Muscle layer of colon (tissue), 2 donors: ENCODE results near the gene SEPHS2.
"Not testable (repeated sequence)": the region's sequence is repeated elsewhere in the genome, so short reads cannot be mapped to it uniquely, and the experiment has no call there.

Experiments
- H3K27ac ChIP-seq: one replicate; pipeline ENCODE4 v1.7.0; 2013; ENCODE audit warnings: low read depth, mild to moderate bottlenecking, low read length, moderate library complexity
- H3K27me3 ChIP-seq, 2 donors: one replicate each; pipeline ENCODE4 v1.7.0; 2013; ENCODE audit warnings: low read length in 2 of 2, mild to moderate bottlenecking in 2 of 2; ENCODE audit not compliant: insufficient read depth in 2 of 2, control insufficient read depth in 1 of 2
- H3K36me3 ChIP-seq: one replicate; pipeline ENCODE4 v1.7.0; 2013; ENCODE audit warnings: mild to moderate bottlenecking, low read length; ENCODE audit not compliant: insufficient read depth
- H3K4me1 ChIP-seq: one replicate; pipeline ENCODE4 v1.7.0; 2013; ENCODE audit warnings: mild to moderate bottlenecking, low read length; ENCODE audit not compliant: insufficient read depth
- H3K4me3 ChIP-seq, 2 donors: one replicate each; pipeline ENCODE4 v1.7.0; 2013; ENCODE audit warnings: low read length in 2 of 2, low read depth in 1 of 2, mild to moderate bottlenecking in 1 of 2, moderate library complexity in 1 of 2
- H3K9ac ChIP-seq: one replicate; pipeline ENCODE4 v1.7.0; 2013; ENCODE audit warnings: low read length
- H3K9me3 ChIP-seq: one replicate; pipeline ENCODE4 v1.7.0; 2013; ENCODE audit warnings: mild to moderate bottlenecking, low read length
- donor health status: abdominal sarcoma.
- donor health status: Adenocarcinoma of cecum.

The SEPHS2 gene

GRCh38 chr16:30459456-30459855 lies 13.8 kb upstream of the SEPHS2 start:
- no peaks in the 10 kb centered on the region for H3K9me3 ChIP-seq
- no peak overlapping the region for H3K27ac ChIP-seq
- H3K4me3 ChIP-seq = no peak overlapping the region
- H3K36me3 ChIP-seq = no peaks in the 10 kb centered on the region
- no peaks in the 10 kb centered on the region for H3K27me3 ChIP-seq
- no peak overlapping the region for H3K9ac ChIP-seq
- H3K4me1 ChIP-seq = no peaks in the 10 kb centered on the region

- Histone ChIP-seq H3K36me3 (no peaks in the 10 kb centered on the region), H3K4me3 (no peak overlapping the region), H3K27me3 (no peaks in the 10 kb centered on the region), H3K27ac (no peak overlapping the region), H3K4me1 (no peaks in the 10 kb centered on the region), H3K9me3 (no peaks in the 10 kb centered on the region), H3K9ac (no peak overlapping the region)
Measured at GRCh38 chr16:30458561-30459394, 13.1 kb upstream of the SEPHS2 start.

GRCh38 chr16:30457743-30458560 lies 12.3 kb upstream of the SEPHS2 start:
- Histone ChIP-seq H3K27ac (no peak overlapping the region), H3K9ac (no peak overlapping the region), H3K36me3 (no peaks in the 10 kb centered on the region), H3K4me1 (no peaks in the 10 kb centered on the region), H3K9me3 (no peaks in the 10 kb centered on the region), H3K27me3 (no peaks in the 10 kb centered on the region), H3K4me3 (no peak overlapping the region)

DNA sequence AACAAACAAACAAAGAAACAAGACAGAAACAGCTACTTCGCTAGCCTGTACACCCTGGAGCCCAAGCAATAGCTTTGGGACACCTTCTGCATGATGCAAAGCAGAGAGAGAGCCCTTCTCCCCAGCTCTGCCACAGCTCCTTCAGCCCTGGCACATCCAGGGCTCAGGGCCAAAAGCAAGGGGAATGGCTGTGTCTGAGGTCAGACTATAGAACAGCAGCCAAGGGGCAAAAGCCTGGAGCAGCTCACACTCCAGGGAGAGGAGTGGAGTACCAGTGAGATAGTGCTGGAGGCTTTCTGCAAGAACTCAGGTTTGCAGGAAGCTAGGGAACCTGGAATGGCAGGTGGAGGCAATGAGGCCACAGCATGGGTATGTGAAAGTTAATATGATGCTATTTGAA lies 11.6 kb upstream of the SEPHS2 start:
- H3K4me3 ChIP-seq = no peak overlapping the region
- no peak overlapping the region for H3K27ac ChIP-seq
- no peaks in the 10 kb centered on the region for H3K27me3 ChIP-seq
- H3K9ac ChIP-seq = no peak overlapping the region
- H3K4me1 ChIP-seq = no peaks in the 10 kb centered on the region
- no peaks in the 10 kb centered on the region for H3K9me3 ChIP-seq
- no peaks in the 10 kb centered on the region for H3K36me3 ChIP-seq

- H3K4me3 ChIP-seq = no peak overlapping the region
- H3K27ac ChIP-seq = no peak overlapping the region
- H3K9ac ChIP-seq = no peak overlapping the region
- no peaks in the 10 kb centered on the region for H3K36me3 ChIP-seq
- H3K27me3 ChIP-seq = no peaks in the 10 kb centered on the region
- no peaks in the 10 kb centered on the region for H3K4me1 ChIP-seq
- H3K9me3 ChIP-seq = no peaks in the 10 kb centered on the region
Measured at GRCh38 chr16:30456302-30456701, 10.6 kb upstream of the SEPHS2 start.

DNA sequence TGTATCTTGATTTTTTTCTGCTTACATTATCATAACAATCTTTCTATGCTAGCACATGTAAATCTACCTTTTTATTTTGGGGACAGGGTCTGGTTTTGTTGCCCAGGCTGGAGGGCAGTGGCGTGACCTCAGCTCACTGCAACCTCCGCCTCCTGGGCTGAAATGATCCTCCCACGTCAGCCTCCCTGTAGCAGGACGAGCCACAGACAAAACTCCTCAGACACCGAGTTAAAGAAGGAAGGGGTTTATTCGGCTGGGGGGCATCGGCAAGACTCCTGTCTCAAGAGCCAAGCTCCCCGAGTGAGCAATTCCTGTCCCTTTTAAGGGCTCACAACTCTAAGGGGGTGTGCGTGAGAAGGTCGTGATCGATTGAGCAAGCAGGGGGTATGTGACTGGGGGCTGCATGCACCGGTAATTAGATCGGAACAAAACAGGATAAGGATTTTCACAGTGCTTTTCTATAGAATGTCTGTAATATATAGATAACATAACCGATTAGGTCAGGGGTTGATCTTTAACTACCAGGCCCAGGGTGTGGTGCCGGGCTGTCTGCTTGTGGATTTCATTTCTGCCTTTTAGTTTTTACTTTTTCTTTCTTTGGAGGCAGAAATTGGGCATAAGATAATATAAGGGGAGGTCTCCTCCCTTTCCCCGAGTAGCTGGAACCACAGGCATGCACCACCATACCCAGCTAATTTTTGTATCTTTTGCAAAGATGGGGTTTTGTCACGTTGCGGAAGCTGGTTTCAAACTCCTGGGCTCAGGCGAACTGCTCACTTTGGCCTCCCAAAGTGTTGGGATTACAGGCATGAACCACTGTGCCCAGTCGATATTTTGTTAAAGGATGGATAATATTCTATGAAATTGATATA lies 7.3 kb upstream of the SEPHS2 start:
- H3K4me3 ChIP-seq, H3K36me3 ChIP-seq, H3K27ac ChIP-seq, H3K9ac ChIP-seq, H3K9me3 ChIP-seq, H3K4me1 ChIP-seq, H3K27me3 ChIP-seq: not testable (repeated sequence)

GRCh38 chr16:30449116-30449435 lies 3.4 kb upstream of the SEPHS2 start:
- Histone ChIP-seq H3K27ac (no peak overlapping the region), H3K4me1 (peaks cover 16% of the 10 kb centered on the region), H3K9me3 (no peaks in the 10 kb centered on the region)

GRCh38 chr16:30447512-30448226 lies 2.0 kb upstream of the SEPHS2 start:
- Histone ChIP-seq H3K9ac (no peak overlapping the region), H3K4me3 (no peak overlapping the region), H3K36me3 (peaks cover 13% of the 10 kb centered on the region), H3K27me3 (no peaks in the 10 kb centered on the region), H3K27ac (no peak overlapping the region), H3K4me1 (peaks cover 23% of the 10 kb centered on the region), H3K9me3 (no peaks in the 10 kb centered on the region)

More at GRCh38 chr16:30449116-30449435, 3.4 kb upstream of the SEPHS2 start:
- no peaks in the 10 kb centered on the region for H3K27me3 ChIP-seq
- no peak overlapping the region for H3K4me3 ChIP-seq
- no peak overlapping the region for H3K9ac ChIP-seq
- H3K36me3 ChIP-seq = peaks cover 7% of the 10 kb centered on the region

DNA sequence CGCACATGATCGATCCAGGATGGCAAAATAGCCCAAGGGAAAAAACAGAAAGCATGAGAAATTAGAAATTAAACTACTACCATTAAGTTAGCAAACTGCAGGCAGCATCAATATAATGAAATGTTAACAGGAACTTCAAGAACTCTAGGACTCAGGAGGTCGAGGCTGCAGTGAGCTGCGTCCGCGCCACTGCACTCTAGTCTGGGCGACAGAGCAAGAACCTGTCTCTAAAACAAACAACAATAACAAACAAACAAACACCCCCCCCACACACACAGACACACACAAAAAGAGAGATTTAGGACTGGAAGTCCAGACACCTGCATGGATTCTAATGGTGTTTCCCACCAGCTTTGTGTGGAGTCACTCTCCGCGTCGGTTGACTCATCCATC lies 525 bp upstream of the SEPHS2 start:
- H3K9me3 ChIP-seq = no peaks in the 10 kb centered on the region
- H3K9ac ChIP-seq = no peak overlapping the region
- peaks cover 23% of the 10 kb centered on the region for H3K4me1 ChIP-seq
- H3K27me3 ChIP-seq = no peaks in the 10 kb centered on the region
- H3K4me3 ChIP-seq = peak overlapping the region in 1 of 2 donors; percentile 96
- peaks cover 13% of the 10 kb centered on the region for H3K36me3 ChIP-seq
- peak overlapping the region; percentile 90 for H3K27ac ChIP-seq

- peaks cover 23% of the 10 kb centered on the region for H3K4me1 ChIP-seq
- H3K27ac ChIP-seq = peak overlapping the region; percentile 90
- peak overlapping the region; percentile 92 to 96 for H3K4me3 ChIP-seq
- no peaks in the 10 kb centered on the region for H3K9me3 ChIP-seq
- no peaks in the 10 kb centered on the region for H3K27me3 ChIP-seq
- peaks cover 13% of the 10 kb centered on the region for H3K36me3 ChIP-seq
- H3K9ac ChIP-seq = peak overlapping the region; percentile 67
Measured at GRCh38 chr16:30445149-30445407, 596 bp downstream of the SEPHS2 start.
